ENCODE measurements around the gene LRRC75B. TPM values are rescaled to one million over a fixed set of nuclear protein-coding genes. Genes with fewer than 3 reads are reported as not detected.

Gene LRRC75B
- total RNA-seq, 4 donors from 2014 or later = 8.5 to 21.2 (median 14.8) TPM

DNA sequence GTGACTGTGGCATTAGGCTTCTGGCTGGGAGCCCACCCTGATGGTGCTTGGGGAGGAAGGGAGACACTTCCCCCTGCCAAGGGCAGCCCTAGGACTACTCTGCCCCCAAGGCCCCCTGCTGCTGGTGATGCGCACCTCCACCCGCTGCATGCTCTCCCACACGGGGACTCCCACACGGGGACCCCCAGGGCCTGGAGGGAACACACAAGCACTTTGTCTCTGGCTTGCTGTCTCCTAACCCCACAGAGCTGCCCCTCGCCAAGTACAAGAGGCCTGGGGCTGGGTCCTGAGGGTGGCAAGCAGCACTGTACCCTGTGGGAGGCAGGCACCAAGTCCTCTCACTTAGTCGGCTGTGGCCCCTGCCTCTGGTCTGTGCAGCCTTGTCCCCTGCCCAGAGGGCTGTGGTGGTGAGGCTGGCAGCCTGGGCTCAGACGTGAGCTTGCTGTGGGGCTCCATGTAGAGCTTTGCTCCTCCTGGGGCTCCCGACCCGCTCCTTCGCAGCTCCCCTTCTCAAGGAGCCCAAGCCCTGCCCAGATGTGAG is 7.9 kb downstream of the LRRC75B start:
- H3K36me3 ChIP-seq = peaks cover 0 to 50% of the 10 kb centered on the region in 2 donors
- no peak overlapping the region for H3K4me3 ChIP-seq
- no peaks in the 10 kb centered on the region for H3K9me3 ChIP-seq
- TF ChIP-seq, protein P1, sequence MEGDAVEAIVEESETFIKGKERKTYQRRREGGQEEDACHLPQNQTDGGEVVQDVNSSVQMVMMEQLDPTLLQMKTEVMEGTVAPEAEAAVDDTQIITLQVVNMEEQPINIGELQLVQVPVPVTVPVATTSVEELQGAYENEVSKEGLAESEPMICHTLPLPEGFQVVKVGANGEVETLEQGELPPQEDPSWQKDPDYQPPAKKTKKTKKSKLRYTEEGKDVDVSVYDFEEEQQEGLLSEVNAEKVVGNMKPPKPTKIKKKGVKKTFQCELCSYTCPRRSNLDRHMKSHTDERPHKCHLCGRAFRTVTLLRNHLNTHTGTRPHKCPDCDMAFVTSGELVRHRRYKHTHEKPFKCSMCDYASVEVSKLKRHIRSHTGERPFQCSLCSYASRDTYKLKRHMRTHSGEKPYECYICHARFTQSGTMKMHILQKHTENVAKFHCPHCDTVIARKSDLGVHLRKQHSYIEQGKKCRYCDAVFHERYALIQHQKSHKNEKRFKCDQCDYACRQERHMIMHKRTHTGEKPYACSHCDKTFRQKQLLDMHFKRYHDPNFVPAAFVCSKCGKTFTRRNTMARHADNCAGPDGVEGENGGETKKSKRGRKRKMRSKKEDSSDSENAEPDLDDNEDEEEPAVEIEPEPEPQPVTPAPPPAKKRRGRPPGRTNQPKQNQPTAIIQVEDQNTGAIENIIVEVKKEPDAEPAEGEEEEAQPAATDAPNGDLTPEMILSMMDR (IDR thresholded peaks at IDR 0.05) = no peak
- TF ChIP-seq POLR2AphosphoS5 (IDR thresholded peaks at IDR 0.05) = no peak
- TF ChIP-seq POLR2A (IDR thresholded peaks at IDR 0.05) = no peak
- no peak for TF ChIP-seq EP300 (IDR thresholded peaks at IDR 0.05)
- H3K4me1 ChIP-seq = peaks cover 0 to 26% (median 14%) of the 10 kb centered on the region in 3 donors
- WGBS, 2 donors (ENCODE audit: low coverage in 1 of 2) = 100% methylated on average over 3 of the region's 10 CpGs; no CpG with 5 or more reads in 1 of the 2 donors
- no peak for ATAC-seq
- H3K27ac ChIP-seq = peak overlapping the region in 3 of 4 donors; percentile 80 to 87 (median 80)
- H3K27me3 ChIP-seq = no peaks in the 10 kb centered on the region

DNA sequence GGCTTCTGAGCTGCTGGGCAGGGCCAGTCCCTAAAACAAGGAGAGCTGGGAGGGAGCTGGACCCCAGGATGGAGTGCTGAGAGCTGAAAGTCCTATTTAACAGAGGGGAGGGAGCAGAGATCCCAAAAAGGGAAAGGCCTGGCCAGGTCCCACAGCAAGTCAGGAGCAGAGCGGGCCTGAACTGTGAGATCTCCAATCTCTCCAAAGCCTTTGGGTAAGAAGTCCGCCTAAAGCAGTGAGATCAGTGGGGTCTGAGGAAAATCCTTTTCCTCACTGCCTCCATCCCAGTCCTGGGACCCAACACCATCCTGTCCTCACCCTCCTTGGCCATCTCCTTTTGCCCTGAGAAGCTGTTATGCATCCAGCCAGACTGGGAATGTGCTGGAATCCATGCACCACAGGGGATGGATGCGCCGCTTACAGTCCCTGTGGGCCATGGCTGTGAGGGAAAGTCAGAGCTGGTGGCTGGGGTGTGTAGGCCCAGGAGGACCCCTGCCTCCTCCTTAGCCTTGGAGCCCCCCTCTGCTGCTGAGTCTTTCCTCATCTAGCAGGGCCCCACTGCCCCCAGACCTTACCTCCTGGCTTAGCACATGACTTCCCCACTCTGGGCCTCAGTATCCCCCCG is 8.6 kb downstream of the LRRC75B start:
- 53 to 63% methylated on average over 2 to 5 of the region's 5 CpGs for WGBS, 2 donors (ENCODE audit: low coverage in 1 of 2)
- H3K4me3 ChIP-seq = peak overlapping the region in 1 of 2 donors; percentile 29
- peak overlapping the region; percentile 32 to 87 (median 80) for H3K27ac ChIP-seq
- H3K9me3 ChIP-seq = no peaks in the 10 kb centered on the region
- peak; percentile 14 for ATAC-seq
- H3K4me1 ChIP-seq = peaks cover 0 to 26% (median 14%) of the 10 kb centered on the region in 3 donors
- H3K36me3 ChIP-seq = peaks cover 0 to 43% of the 10 kb centered on the region in 2 donors
- no peak for TF ChIP-seq EP300 (IDR thresholded peaks at IDR 0.05)
- TF ChIP-seq POLR2A (IDR thresholded peaks at IDR 0.05) = no peak
- TF ChIP-seq, protein P1 (IDR thresholded peaks at IDR 0.05) = no peak
- no peak for TF ChIP-seq POLR2AphosphoS5 (IDR thresholded peaks at IDR 0.05)
- H3K27me3 ChIP-seq = no peaks in the 10 kb centered on the region

DNA sequence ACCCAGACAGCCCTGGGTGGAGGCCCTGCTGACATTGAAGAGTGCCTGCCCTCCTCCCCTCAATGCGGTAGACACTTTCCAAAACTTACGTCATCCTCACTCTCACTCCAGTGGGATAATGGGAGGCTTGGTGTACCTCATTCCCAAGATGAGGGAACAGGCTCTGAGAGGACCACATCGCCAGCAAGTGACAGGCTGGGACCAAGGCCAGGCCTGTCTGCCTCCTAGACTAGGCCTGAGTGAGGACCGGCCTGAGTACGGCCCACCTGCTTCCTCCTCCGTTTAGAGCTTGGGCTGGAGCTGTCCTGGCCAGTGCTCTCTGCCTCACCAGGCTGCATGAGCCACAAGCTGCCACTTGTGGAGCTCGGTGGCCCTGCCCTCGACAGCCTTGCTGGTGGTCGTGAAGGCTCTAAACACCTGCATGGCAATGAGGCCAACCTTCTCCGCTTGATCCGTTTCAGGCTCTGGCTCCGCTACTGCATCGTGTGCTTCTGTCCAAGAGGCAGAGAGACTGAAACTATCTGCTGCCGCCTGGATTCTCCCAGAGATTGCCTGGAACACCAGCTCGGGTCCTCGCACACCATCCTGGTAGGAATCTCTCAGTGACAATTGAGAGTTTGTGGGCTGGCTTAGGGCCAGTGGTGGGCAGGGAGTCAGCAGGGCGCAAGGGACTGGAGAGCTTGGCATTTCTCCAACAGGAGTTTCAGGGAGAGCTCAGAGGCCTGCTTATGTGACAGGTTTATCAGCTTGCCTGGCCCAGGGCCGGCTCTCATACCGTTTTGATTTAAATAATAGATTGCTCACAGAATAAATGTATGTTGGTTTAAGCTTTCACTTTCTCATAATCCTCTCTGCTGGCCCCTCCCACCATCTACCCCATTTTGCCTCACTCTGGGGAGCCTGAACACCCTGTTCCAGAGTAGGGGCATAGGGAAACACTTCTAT is 9.4 kb downstream of the LRRC75B start:
- Histone ChIP-seq H3K4me3 (peak overlapping the region in 1 of 2 donors; percentile 29), H3K27ac (peak overlapping the region; percentile 32 to 87 (median 80)), H3K27me3 (no peaks in the 10 kb centered on the region), H3K9me3 (no peaks in the 10 kb centered on the region), H3K4me1 (peaks cover 0 to 26% (median 14%) of the 10 kb centered on the region in 3 donors), H3K36me3 (peaks cover 0 to 35% of the 10 kb centered on the region in 2 donors)
- ATAC-seq = peak; percentile 59
- TF ChIP-seq EP300 (IDR thresholded peaks at IDR 0.05) (no peak), POLR2A (IDR thresholded peaks at IDR 0.05) (no peak), POLR2AphosphoS5 (IDR thresholded peaks at IDR 0.05) (no peak)
- TF ChIP-seq, protein P1 (IDR thresholded peaks at IDR 0.05) = peak in 1 of 4 experiments; percentile 15
- WGBS, 2 donors (ENCODE audit: low coverage in 1 of 2) = 24% methylated on average over 11 of the region's 19 CpGs; no CpG with 5 or more reads in 1 of the 2 donors

DNA sequence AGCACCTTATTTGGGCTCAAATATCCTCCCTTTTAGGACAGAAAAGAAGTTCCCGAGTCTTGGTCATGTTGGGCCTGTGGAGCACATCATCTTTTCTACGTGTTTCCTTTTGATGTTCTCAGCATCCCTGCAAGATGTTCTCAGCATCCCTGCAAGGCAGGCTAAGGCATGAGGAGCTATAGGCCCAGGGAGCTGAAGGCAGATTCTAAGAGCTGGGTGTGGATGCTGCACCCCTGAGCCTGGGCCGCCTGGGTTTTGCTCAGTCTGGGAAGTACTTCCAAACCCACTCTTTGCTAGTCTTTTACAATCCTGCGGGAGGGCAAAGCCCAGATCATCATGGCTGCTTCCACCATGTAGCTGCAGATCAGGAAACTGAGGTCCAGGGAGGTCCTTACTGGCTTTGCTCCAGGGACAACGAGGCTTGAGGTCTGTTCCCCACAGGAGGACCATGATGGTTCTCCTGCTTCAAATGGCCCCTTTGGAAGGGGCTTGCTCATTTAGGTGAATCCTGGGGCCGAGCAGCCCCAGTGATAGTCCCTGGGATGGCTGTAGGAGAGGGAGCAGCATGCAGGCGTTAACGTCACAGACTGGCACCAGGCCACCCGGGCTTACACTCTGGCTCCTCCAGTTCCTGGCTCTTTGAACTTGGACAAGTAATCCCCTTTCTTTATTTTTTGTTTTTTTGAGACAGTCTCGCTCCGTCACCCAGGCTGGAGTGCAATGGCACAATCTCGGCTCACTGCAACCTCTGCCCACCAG is 10.6 kb downstream of the LRRC75B start:
- Histone ChIP-seq H3K9me3 (no peaks in the 10 kb centered on the region), H3K27me3 (no peaks in the 10 kb centered on the region), H3K4me1 (peaks cover 0 to 26% (median 14%) of the 10 kb centered on the region in 3 donors), H3K27ac (peak overlapping the region in 1 of 4 donors; percentile 80), H3K36me3 (peaks cover 0 to 35% of the 10 kb centered on the region in 2 donors), H3K4me3 (no peak overlapping the region)
- no peak for ATAC-seq
- TF ChIP-seq POLR2AphosphoS5 (IDR thresholded peaks at IDR 0.05) (no peak), POLR2A (IDR thresholded peaks at IDR 0.05) (no peak), EP300 (IDR thresholded peaks at IDR 0.05) (no peak)
- TF ChIP-seq, protein P1 (IDR thresholded peaks at IDR 0.05) = no peak
- 82 to 88% methylated on average over 6 to 7 of the region's 12 CpGs for whole genome bisulfite sequencing, 2 donors (ENCODE audit: low coverage in 1 of 2)

All from gastroesophageal sphincter (tissue), 4 donors.